ENCODE measurements around the gene TRIM7.

The TRIM7 gene

GRCh38 chr5:181159286-181160151, 45.5 kb downstream of the TRIM7 start:
- no peak overlapping the region for H3K4me3 ChIP-seq (ENCODE audit: low read depth, low read length)
- in situ Hi-C loops (cut with HindIII; ENCODE audit: low sequenced_read_pairs), result no loop called here
- DNase-seq (ENCODE audit: low read depth), result peak; percentile 46

GRCh38 chr5:181158869-181159268, 46.1 kb downstream of the TRIM7 start:
- no peak for DNase-seq (ENCODE audit: low read depth)
- H3K4me3 ChIP-seq (ENCODE audit: low read depth, low read length), result no peak overlapping the region
- in situ Hi-C loops (cut with HindIII; ENCODE audit: low sequenced_read_pairs), result no loop called here
- TF ChIP-seq CTCF (IDR thresholded peaks at IDR 0.05; ENCODE audit: low read depth, low read length, missing control alignments), result no peak

More at GRCh38 chr5:181159286-181160151, 45.5 kb downstream of the TRIM7 start:
- peak; percentile 95 for TF ChIP-seq CTCF (IDR thresholded peaks at IDR 0.05; ENCODE audit: low read depth, low read length, missing control alignments)

- no peak overlapping the region for H3K4me3 ChIP-seq (ENCODE audit: low read depth, low read length)
- DNase-seq (ENCODE audit: low read depth), result no peak
- TF ChIP-seq CTCF (IDR thresholded peaks at IDR 0.05; ENCODE audit: low read depth, low read length, missing control alignments), result no peak
- in situ Hi-C loops (cut with HindIII; ENCODE audit: low sequenced_read_pairs), result no loop called here
Observed at GRCh38 chr5:181156758-181157157, 48.2 kb downstream of the TRIM7 start.

- no peak overlapping the region for H3K4me3 ChIP-seq (ENCODE audit: low read depth, low read length)
- no peak for TF ChIP-seq CTCF (IDR thresholded peaks at IDR 0.05; ENCODE audit: low read depth, low read length, missing control alignments)
- in situ Hi-C loops (cut with HindIII; ENCODE audit: low sequenced_read_pairs), result no loop called here
- no peak for DNase-seq (ENCODE audit: low read depth)
Observed at GRCh38 chr5:181153814-181154213, 51.2 kb downstream of the TRIM7 start.

GRCh38 chr5:181152406-181152805, 52.6 kb downstream of the TRIM7 start:
- in situ Hi-C loops (cut with HindIII; ENCODE audit: low sequenced_read_pairs), result no loop called here
- DNase-seq (ENCODE audit: low read depth), result no peak
- H3K4me3 ChIP-seq (ENCODE audit: low read depth, low read length), result no peak overlapping the region
- no peak for TF ChIP-seq CTCF (IDR thresholded peaks at IDR 0.05; ENCODE audit: low read depth, low read length, missing control alignments)

GRCh38 chr5:181151146-181151545, 53.9 kb downstream of the TRIM7 start:
- no peak for TF ChIP-seq CTCF (IDR thresholded peaks at IDR 0.05; ENCODE audit: low read depth, low read length, missing control alignments)
- DNase-seq (ENCODE audit: low read depth), result no peak
- in situ Hi-C loops (cut with HindIII; ENCODE audit: low sequenced_read_pairs), result no loop called here
- no peak overlapping the region for H3K4me3 ChIP-seq (ENCODE audit: low read depth, low read length)
